HG03457 (cell line): Measurements from ENCODE around the gene FAM114A2.
A peak's percentile ranks its signal among the peaks of the same experiment; 100 is the strongest.

Source experiments
- ATAC-seq: cut with Tn5 transposase; IDR thresholded peaks from one replicate; pipeline ENCODE4 v1.9.1; 2021; ENCODE audit warnings: moderate number of reproducible peaks; ENCODE audit not compliant: unreplicated experiment

Gene FAM114A2

GRCh38 chr5:153987301-153987700, 51.4 kb downstream of the FAM114A2 start:
- ATAC-seq, result no peak

- no peak for ATAC-seq
Measured at GRCh38 chr5:153985498-153985897, 53.2 kb downstream of the FAM114A2 start.

- ATAC-seq, result no peak
Measured at GRCh38 chr5:153983885-153984284, 54.8 kb downstream of the FAM114A2 start.

GRCh38 chr5:153981905-153982605, 56.7 kb downstream of the FAM114A2 start:
- no peak for ATAC-seq

GRCh38 chr5:153979028-153979783, 59.5 kb downstream of the FAM114A2 start:
- no peak for ATAC-seq

GRCh38 chr5:153974813-153975163, 63.9 kb downstream of the FAM114A2 start:
- peak; percentile 15 for ATAC-seq

- peak; percentile 56 for ATAC-seq
Measured at GRCh38 chr5:153974131-153974812, 64.4 kb downstream of the FAM114A2 start.

- ATAC-seq, result no peak
Measured at GRCh38 chr5:153972240-153972639, 66.5 kb downstream of the FAM114A2 start.

- no peak for ATAC-seq
Measured at GRCh38 chr5:153970496-153970895, 68.2 kb downstream of the FAM114A2 start.

GRCh38 chr5:153969563-153969895, 69.2 kb downstream of the FAM114A2 start:
- ATAC-seq, result no peak

- ATAC-seq, result no peak
Measured at GRCh38 chr5:153968761-153969562, 69.7 kb downstream of the FAM114A2 start.

- ATAC-seq, result no peak
Measured at GRCh38 chr5:153964880-153965645, 73.6 kb downstream of the FAM114A2 start.

GRCh38 chr5:153964191-153964879, 74.4 kb downstream of the FAM114A2 start:
- ATAC-seq, result no peak

GRCh38 chr5:153960269-153961215, 78.2 kb downstream of the FAM114A2 start:
- ATAC-seq, result no peak

- no peak for ATAC-seq
Measured at GRCh38 chr5:153959134-153959957, 79.4 kb downstream of the FAM114A2 start.

- no peak for ATAC-seq
Measured at GRCh38 chr5:153957205-153957604, 81.5 kb downstream of the FAM114A2 start.

GRCh38 chr5:153953411-153953810, 85.3 kb downstream of the FAM114A2 start:
- no peak for ATAC-seq

GRCh38 chr5:153952893-153953292, 85.8 kb downstream of the FAM114A2 start:
- no peak for ATAC-seq
